ENCODE results near the gene SPATA9.
A peak's percentile ranks its signal among the peaks of the same experiment; 100 is the strongest.
"Not testable (repeated sequence)": the region's sequence is repeated elsewhere in the genome, so short reads cannot be mapped to it uniquely, and the experiment has no call there.

SPATA9 gene

GRCh38 chr5:95672641-95673040, 10.2 kb downstream of the SPATA9 start:
- no peak for DNase-seq

DNA sequence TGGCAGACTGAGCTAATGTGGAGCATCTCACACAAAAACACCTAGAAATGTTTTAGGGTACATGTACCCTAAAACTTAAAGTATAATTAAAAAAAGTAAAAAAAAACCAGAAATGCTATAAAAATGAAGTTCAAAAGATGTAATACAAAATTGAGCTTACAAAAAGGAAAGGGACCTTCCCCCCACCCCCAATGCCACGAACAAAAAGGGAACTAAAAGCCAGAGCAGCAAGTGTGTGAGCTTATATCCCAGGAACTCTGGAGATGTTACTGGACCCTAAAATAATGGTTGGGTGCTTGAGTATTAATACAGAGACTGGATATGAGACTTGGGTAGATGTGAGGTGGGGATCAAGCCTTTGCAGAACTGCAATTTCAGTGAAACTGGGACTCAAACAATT, 11.0 kb downstream of the SPATA9 start:
- no peak for DNase-seq

- no peak for DNase-seq
These were observed 12.2 kb downstream of the SPATA9 start for GRCh38 chr5:95670568-95670967.

- no peak for DNase-seq
These were observed 12.8 kb downstream of the SPATA9 start for GRCh38 chr5:95669985-95670384.

GRCh38 chr5:95669540-95669939, 13.3 kb downstream of the SPATA9 start:
- DNase-seq: no peak

GRCh38 chr5:95668728-95669127, 14.1 kb downstream of the SPATA9 start:
- no peak for DNase-seq

GRCh38 chr5:95668216-95668615, 14.6 kb downstream of the SPATA9 start:
- no peak for DNase-seq

DNA sequence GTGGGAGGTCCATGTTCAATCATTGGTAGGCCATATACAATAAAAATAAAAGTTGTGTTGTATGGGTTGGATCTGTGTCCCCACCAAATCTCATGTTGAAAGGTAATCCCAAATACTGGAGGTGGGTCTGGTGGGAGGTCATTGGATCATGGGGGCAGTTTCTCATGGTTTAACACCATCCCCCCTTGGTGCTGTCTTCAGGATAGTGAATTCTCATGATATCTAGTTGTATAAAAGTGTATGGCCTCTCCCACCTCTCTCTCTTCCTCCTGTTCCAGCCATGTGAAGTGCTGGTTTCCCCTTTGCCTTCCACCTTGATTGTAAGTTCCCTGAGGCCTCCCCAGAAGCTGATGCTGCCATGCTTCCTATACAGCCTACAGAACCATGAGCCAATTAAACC, 15.1 kb downstream of the SPATA9 start:
- DNase-seq: no peak

DNA sequence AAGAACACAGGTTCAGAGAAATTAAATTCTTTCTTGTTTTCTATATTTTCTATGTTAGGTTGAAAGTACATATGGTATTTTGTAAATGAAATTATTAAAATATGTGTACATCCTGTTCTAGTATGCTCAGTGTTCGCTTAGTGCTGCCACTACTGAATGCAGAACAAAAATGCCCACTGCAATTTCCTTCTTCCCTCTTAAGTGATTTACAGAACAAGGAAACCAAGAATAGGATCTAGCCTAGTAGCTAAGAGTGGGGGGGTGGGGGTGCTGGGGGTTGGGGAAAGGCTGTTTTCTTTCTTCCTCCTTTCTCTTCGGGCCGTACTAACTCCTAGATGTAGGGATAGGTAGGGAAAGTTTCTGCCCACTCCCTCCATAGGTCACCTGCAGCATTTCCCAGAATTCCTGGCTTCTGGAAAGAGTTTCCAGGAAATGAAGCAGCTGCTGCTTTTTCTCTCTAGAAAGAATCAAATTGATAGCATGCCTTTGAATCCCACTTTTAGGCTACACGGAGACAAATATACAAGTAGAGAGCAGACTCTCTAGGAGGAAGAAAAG, 15.7 kb downstream of the SPATA9 start:
- no peak for DNase-seq

GRCh38 chr5:95664204-95664786, 18.5 kb downstream of the SPATA9 start:
- DNase-seq: no peak

GRCh38 chr5:95662946-95663345, 19.8 kb downstream of the SPATA9 start:
- no peak for DNase-seq

DNA sequence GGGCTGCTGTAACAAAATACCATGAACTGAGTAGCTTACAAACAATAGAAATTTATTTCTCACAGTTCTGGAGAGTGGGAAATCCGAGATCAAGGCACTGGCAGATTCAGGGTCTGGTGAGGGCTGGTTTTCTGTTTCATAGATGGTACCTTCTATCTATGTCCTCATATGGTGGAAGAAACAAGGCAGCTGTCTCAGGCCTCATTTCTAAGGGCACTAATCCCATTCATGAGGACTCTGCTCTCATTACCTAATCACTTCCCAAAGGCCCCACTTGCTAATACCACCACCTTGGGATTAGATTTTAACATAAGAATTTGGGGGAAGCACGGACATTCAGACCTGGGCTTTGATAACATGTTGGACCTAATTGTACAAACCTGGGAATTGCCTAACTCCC, 22.7 kb downstream of the SPATA9 start:
- DNase-seq: no peak

DNA sequence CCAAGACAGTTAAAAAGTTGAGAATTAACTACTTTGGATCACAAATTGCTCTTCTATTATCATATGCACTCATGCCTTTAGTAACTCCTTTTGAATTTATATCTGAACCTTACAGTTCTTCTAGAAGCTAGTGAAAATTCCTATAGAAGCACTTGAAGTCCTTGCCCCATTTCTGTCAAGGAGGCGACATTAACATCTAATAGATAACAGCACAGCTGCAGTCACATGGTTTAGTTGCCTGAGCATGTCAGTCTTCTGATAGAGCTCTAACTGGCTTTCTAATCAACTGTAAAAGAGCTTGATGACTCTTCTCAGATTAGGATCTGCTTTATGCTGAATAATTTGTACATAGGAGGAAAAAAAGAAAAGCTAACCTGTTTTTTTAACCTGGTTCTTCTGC, 27.2 kb downstream of the SPATA9 start:
- no peak for DNase-seq

DNA sequence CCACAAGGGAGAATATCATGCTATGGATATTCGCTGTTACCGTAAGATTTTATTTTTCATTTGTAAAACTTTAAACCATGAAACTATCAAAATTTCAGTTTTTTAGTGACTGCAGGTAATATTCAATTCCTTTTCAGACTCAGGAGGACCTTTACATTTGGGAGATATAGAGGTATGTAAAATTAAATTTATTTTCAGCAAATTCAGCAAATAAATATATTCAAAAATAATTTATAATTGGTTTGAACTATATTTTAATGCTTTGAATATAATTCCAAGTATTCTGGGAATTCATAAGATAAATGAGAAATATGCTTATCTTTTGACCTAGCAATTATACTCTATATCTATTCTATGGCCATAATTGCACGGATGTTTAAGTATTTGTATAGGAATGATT, 28.6 kb downstream of the SPATA9 start:
- DNase-seq: no peak

- DNase-seq: no peak
These were observed 29.9 kb downstream of the SPATA9 start for GRCh38 chr5:95652849-95653248.

- DNase-seq: no peak
These were observed 32.8 kb downstream of the SPATA9 start for GRCh38 chr5:95649842-95650620.

- no peak for DNase-seq
These were observed 33.5 kb downstream of the SPATA9 start for GRCh38 chr5:95649274-95649673.

- no peak for DNase-seq
These were observed 34.6 kb downstream of the SPATA9 start for GRCh38 chr5:95647886-95648860.

- peak; percentile 89 for DNase-seq
These were observed 36.0 kb downstream of the SPATA9 start, which contains the start of gene RFESD for GRCh38 chr5:95646569-95647431. TSS of gene RFESD (plus strand) at chr5:95646777. CDS start at chr5:95652272, 5,495 bp downstream.

DNA sequence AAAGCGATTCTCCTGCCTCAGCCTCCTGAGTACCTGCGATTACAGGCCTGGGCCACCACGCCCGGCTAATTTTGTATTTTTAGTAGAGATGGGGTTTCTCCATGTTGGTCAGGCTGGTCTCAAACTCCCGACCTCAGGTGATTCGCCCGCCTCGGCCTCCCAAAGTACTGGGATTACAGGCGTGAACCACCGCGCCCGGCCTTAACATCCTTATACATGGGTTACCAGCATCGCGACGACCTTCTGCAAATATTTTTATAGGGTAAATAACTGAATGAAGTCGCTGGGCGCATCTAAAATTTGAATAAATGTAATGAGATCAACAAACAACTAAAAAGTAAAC, 36.6 kb downstream of the SPATA9 start:
- not testable (repeated sequence) for DNase-seq

DNA sequence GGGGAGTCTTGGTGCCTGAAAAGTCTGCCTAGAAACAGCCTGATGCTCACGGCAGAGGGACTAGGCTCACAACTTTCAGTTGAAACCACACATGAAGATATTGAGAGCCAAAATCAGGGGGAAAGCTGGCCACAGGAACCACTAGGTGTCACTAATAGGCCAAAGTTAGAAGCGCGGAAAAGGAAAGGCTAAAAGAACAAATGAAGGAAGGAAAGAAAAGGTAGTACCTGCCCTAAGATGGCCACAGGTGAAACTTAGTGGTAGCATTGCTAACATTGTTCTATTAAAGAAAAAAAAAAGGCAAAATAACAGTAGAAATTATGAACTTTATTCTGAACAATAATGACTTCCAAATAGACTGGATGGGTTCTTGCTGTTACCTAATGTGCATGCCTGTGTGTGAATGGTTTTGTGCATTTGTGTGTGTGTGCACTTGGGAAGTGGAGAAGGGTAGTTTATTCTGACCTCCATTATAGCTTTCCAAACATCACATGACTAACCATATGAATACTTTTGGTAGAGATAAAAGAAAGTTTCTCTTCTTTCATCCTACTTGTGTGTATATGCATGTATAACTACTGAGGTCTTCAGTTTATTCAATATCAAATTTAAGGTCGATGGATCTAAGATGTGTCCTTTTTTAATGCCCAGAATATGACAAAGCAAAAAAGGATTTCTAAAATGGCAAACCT, 38.3 kb downstream of the SPATA9 start:
- peak; percentile 19 for DNase-seq

DNA sequence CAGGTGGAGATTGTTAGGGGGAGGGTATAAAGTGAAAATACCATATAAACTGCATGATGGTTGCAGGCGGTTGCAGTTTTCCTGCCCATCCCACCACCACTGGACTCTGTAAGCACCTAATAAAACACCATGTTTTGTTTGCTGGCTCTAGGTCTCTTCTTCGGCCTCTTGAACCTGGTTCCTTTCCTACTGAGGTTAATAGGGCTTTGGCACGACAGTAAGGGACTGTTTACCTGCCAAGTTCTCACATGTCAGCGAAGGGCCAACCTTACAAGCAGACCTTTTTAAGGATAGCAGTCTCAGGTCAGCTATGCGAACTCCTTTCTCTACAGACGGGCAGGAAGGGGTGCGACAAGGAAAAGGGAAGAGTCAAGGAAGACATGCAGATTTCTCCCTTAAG, 39.6 kb downstream of the SPATA9 start:
- no peak for DNase-seq

Measured in NCI-H1092 (cell line).